Measurements from ENCODE around the gene DYRK1A. TPM values are rescaled to one million over a fixed set of nuclear protein-coding genes. Genes with fewer than 3 reads are reported as not detected.
A peak's percentile ranks its signal among the peaks of the same experiment; 100 is the strongest.

Gene DYRK1A
- total RNA-seq, 4 donors from 2014 or later = 71.5 to 116 (median 90.9) TPM

DNA sequence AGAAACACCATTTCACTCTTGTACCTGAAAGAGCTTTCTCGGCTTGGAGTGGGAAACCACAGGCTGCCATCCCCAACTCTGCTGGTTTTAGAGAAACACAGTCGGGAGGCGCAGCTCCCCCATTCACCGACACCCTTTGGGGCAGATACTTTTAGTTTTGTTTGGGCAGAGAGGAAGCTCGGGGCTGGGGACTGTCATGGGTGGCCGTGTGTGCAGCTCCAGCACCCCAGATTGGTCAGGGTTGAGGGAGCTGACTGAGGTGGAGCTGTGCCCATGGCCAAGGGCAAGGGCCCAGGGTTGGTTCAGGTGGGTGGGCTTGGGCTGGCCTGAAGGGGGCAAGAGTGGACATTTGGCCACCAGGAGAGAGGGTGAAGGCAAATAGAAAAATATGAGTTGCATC is 163.1 kb downstream of the DYRK1A start:
- no peak overlapping the region for H3K4me3 ChIP-seq
- no peaks in the 10 kb centered on the region for H3K4me1 ChIP-seq
- H3K9me3 ChIP-seq = no peaks in the 10 kb centered on the region
- H3K36me3 ChIP-seq = no peaks in the 10 kb centered on the region
- TF ChIP-seq, protein P1, sequence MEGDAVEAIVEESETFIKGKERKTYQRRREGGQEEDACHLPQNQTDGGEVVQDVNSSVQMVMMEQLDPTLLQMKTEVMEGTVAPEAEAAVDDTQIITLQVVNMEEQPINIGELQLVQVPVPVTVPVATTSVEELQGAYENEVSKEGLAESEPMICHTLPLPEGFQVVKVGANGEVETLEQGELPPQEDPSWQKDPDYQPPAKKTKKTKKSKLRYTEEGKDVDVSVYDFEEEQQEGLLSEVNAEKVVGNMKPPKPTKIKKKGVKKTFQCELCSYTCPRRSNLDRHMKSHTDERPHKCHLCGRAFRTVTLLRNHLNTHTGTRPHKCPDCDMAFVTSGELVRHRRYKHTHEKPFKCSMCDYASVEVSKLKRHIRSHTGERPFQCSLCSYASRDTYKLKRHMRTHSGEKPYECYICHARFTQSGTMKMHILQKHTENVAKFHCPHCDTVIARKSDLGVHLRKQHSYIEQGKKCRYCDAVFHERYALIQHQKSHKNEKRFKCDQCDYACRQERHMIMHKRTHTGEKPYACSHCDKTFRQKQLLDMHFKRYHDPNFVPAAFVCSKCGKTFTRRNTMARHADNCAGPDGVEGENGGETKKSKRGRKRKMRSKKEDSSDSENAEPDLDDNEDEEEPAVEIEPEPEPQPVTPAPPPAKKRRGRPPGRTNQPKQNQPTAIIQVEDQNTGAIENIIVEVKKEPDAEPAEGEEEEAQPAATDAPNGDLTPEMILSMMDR (IDR thresholded peaks at IDR 0.05) = no peak
- TF ChIP-seq POLR2A (IDR thresholded peaks at IDR 0.05) = no peak
- no peak for TF ChIP-seq POLR2AphosphoS5 (IDR thresholded peaks at IDR 0.05)
- TF ChIP-seq EP300 (IDR thresholded peaks at IDR 0.05; ENCODE audit: low read depth) = no peak
- 80% methylated on average over 6 of the region's 6 CpGs; no CpG with 5 or more reads in 1 of the 2 donors for WGBS, 2 donors (ENCODE audit: low coverage in 1 of 2)
- DNase-seq = no peak
- H3K27me3 ChIP-seq = peaks cover 36% of the 10 kb centered on the region
- intact Hi-C loops (cut with DNase I; ENCODE audit: low total_unique reads) = no loop called here
- no peak overlapping the region for H3K27ac ChIP-seq
- in situ Hi-C loops (cut with MboI; ENCODE audit: low pct_ligation_motif_present in 1 of 4, low pct_unique_long_range_greater_than_20kb in 1 of 4, low sequenced_read_pairs in 3 of 4) = no loop called here

GRCh38 chr21:37530901-37531351 is 164.4 kb downstream of the DYRK1A start:
- H3K4me3 ChIP-seq = no peak overlapping the region
- H3K27ac ChIP-seq = no peak overlapping the region
- DNase-seq = no peak
- intact Hi-C loops (cut with DNase I; ENCODE audit: low total_unique reads) (no loop called here), in situ Hi-C loops (cut with MboI; ENCODE audit: low pct_ligation_motif_present in 1 of 4, low pct_unique_long_range_greater_than_20kb in 1 of 4, low sequenced_read_pairs in 3 of 4) (no loop called here)
- TF ChIP-seq POLR2AphosphoS5 (IDR thresholded peaks at IDR 0.05) (no peak), EP300 (IDR thresholded peaks at IDR 0.05; ENCODE audit: low read depth) (no peak), POLR2A (IDR thresholded peaks at IDR 0.05) (no peak)
- TF ChIP-seq, protein P1 (IDR thresholded peaks at IDR 0.05) = no peak
- 51% methylated on average over 13 of the region's 13 CpGs; no CpG with 5 or more reads in 1 of the 2 donors for WGBS, 2 donors (ENCODE audit: low coverage in 1 of 2)
- no peaks in the 10 kb centered on the region for H3K4me1 ChIP-seq
- no peaks in the 10 kb centered on the region for H3K9me3 ChIP-seq
- peaks cover 40% of the 10 kb centered on the region for H3K27me3 ChIP-seq
- no peaks in the 10 kb centered on the region for H3K36me3 ChIP-seq

DNA sequence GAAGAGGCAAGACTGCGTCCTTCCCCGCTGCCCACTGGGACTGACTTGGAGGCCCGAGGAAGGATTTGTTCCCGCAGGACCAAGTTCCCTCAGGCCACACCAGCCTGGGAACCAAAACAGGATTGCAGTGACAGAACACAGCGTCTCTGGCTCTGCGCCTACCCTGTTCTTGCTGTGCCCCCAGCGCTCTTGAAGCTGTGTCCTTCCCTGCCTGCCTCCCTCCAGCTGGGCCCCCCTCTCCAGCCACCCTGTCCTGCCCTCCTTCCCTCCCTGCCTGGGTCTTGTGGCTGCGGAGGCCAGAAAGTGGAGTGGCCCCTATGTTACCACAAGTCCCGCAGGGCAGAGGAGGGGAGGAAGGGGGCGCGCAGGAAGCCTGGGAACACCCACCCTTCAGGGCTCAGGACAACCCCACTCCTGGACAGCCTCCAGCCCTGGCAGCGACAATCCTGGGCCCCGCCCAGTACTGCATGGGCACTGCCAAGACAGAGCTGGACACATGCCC is 164.9 kb downstream of the DYRK1A start:
- Histone ChIP-seq H3K4me3 (no peak overlapping the region), H3K27ac (no peak overlapping the region), H3K36me3 (no peaks in the 10 kb centered on the region), H3K27me3 (peaks cover 40% of the 10 kb centered on the region), H3K9me3 (no peaks in the 10 kb centered on the region), H3K4me1 (no peaks in the 10 kb centered on the region)
- peak; percentile 20 for DNase-seq
- TF ChIP-seq EP300 (IDR thresholded peaks at IDR 0.05; ENCODE audit: low read depth) = no peak
- TF ChIP-seq, protein P1 (IDR thresholded peaks at IDR 0.05) = no peak
- TF ChIP-seq POLR2AphosphoS5 (IDR thresholded peaks at IDR 0.05) = no peak
- no peak for TF ChIP-seq POLR2A (IDR thresholded peaks at IDR 0.05)
- 46% methylated on average over 12 of the region's 13 CpGs; no CpG with 5 or more reads in 1 of the 2 donors for WGBS, 2 donors (ENCODE audit: low coverage in 1 of 2)
- intact Hi-C loops (cut with DNase I; ENCODE audit: low total_unique reads) = no loop called here
- in situ Hi-C loops (cut with MboI; ENCODE audit: low pct_ligation_motif_present in 1 of 4, low pct_unique_long_range_greater_than_20kb in 1 of 4, low sequenced_read_pairs in 3 of 4) = no loop called here

GRCh38 chr21:37532868-37533780 is 166.6 kb downstream of the DYRK1A start:
- intact Hi-C loops (cut with DNase I; ENCODE audit: low total_unique reads) = no loop called here
- WGBS, 2 donors (ENCODE audit: low coverage in 1 of 2) = 29 to 39% methylated on average over 4 to 16 of the region's 20 CpGs
- no peak overlapping the region for H3K27ac ChIP-seq
- no peaks in the 10 kb centered on the region for H3K36me3 ChIP-seq
- no peaks in the 10 kb centered on the region for H3K9me3 ChIP-seq
- H3K27me3 ChIP-seq = peaks cover 49% of the 10 kb centered on the region
- in situ Hi-C loops (cut with MboI; ENCODE audit: low pct_ligation_motif_present in 1 of 4, low pct_unique_long_range_greater_than_20kb in 1 of 4, low sequenced_read_pairs in 3 of 4) = no loop called here
- no peak for DNase-seq
- H3K4me1 ChIP-seq = no peaks in the 10 kb centered on the region
- H3K4me3 ChIP-seq = no peak overlapping the region
- no peak for TF ChIP-seq POLR2AphosphoS5 (IDR thresholded peaks at IDR 0.05)
- no peak for TF ChIP-seq EP300 (IDR thresholded peaks at IDR 0.05; ENCODE audit: low read depth)
- TF ChIP-seq POLR2A (IDR thresholded peaks at IDR 0.05) = no peak
- TF ChIP-seq, protein P1 (IDR thresholded peaks at IDR 0.05) = no peak

Data from transverse colon (tissue), 4 donors.